Measurements from ENCODE around the gene ZAP70. TPM values are rescaled to one million over a fixed set of nuclear protein-coding genes. Genes with fewer than 3 reads are reported as not detected.
"Not testable (repeated sequence)": the region's sequence is repeated elsewhere in the genome, so short reads cannot be mapped to it uniquely, and the experiment has no call there.

ZAP70 gene
- total RNA-seq, 4 donors from 2014 or later: 3.5 to 13.5 (median 5.3) TPM

- no peak for DNase-seq (ENCODE audit: low spot score in 2 of 2)
- TF ChIP-seq CTCF (IDR thresholded peaks at IDR 0.05) (no peak), EP300 (IDR thresholded peaks at IDR 0.05) (no peak), POLR2A (IDR thresholded peaks at IDR 0.05) (no peak)
- H3K36me3 ChIP-seq: no peaks in the 10 kb centered on the region
- H3K9me3 ChIP-seq: no peaks in the 10 kb centered on the region
- H3K27me3 ChIP-seq: no peaks in the 10 kb centered on the region
- H3K27ac ChIP-seq: no peak overlapping the region
- H3K4me3 ChIP-seq: no peak overlapping the region
- 62 to 69% methylated on average over 11 of the region's 11 CpGs for WGBS, 2 donors
- no peaks in the 10 kb centered on the region for H3K4me1 ChIP-seq
Measured at GRCh38 chr2:97706708-97707345, 6.5 kb upstream of the ZAP70 start.

- no peak for DNase-seq (ENCODE audit: low spot score in 2 of 2)
- Histone ChIP-seq H3K27ac (no peak overlapping the region), H3K9me3 (no peaks in the 10 kb centered on the region), H3K4me1 (no peaks in the 10 kb centered on the region), H3K36me3 (no peaks in the 10 kb centered on the region), H3K4me3 (no peak overlapping the region), H3K27me3 (no peaks in the 10 kb centered on the region)
- TF ChIP-seq POLR2A (IDR thresholded peaks at IDR 0.05): no peak
- TF ChIP-seq EP300 (IDR thresholded peaks at IDR 0.05): no peak
- WGBS, 2 donors: 82 to 83% methylated on average over 9 to 10 of the region's 11 CpGs
Measured at GRCh38 chr2:97707362-97708047, 5.9 kb upstream of the ZAP70 start.

- WGBS, 2 donors: 59 to 81% methylated on average over 4 of the region's 4 CpGs
- DNase-seq (ENCODE audit: low spot score in 2 of 2): no peak
Measured at GRCh38 chr2:97708048-97708380, 5.4 kb upstream of the ZAP70 start.

GRCh38 chr2:97708608-97709007 is 4.8 kb upstream of the ZAP70 start:
- no peak for DNase-seq (ENCODE audit: low spot score in 2 of 2)
- WGBS, 2 donors: 84 to 86% methylated on average over 8 of the region's 8 CpGs
- no peak overlapping the region for H3K27ac ChIP-seq
- no peaks in the 10 kb centered on the region for H3K4me1 ChIP-seq
- H3K36me3 ChIP-seq: no peaks in the 10 kb centered on the region
- H3K4me3 ChIP-seq: no peak overlapping the region
- no peaks in the 10 kb centered on the region for H3K9me3 ChIP-seq
- H3K27me3 ChIP-seq: no peaks in the 10 kb centered on the region
- TF ChIP-seq EP300 (IDR thresholded peaks at IDR 0.05) (no peak), POLR2A (IDR thresholded peaks at IDR 0.05) (no peak), CTCF (IDR thresholded peaks at IDR 0.05) (no peak)

More at GRCh38 chr2:97708048-97708380, 5.4 kb upstream of the ZAP70 start:
- Histone ChIP-seq H3K36me3 (no peaks in the 10 kb centered on the region), H3K27ac (no peak overlapping the region), H3K4me1 (no peaks in the 10 kb centered on the region), H3K9me3 (no peaks in the 10 kb centered on the region), H3K27me3 (no peaks in the 10 kb centered on the region), H3K4me3 (no peak overlapping the region)
- TF ChIP-seq CTCF (IDR thresholded peaks at IDR 0.05) (no peak), EP300 (IDR thresholded peaks at IDR 0.05) (no peak), POLR2A (IDR thresholded peaks at IDR 0.05) (no peak)

- H3K9me3 ChIP-seq: no peaks in the 10 kb centered on the region
- H3K4me3 ChIP-seq: no peak overlapping the region
- DNase-seq (ENCODE audit: low spot score in 2 of 2): no peak
- TF ChIP-seq CTCF (IDR thresholded peaks at IDR 0.05): no peak
- TF ChIP-seq EP300 (IDR thresholded peaks at IDR 0.05): no peak
- no peak for TF ChIP-seq POLR2A (IDR thresholded peaks at IDR 0.05)
- H3K4me1 ChIP-seq: no peaks in the 10 kb centered on the region
- no peak overlapping the region for H3K27ac ChIP-seq
- H3K27me3 ChIP-seq: no peaks in the 10 kb centered on the region
- no peaks in the 10 kb centered on the region for H3K36me3 ChIP-seq
- WGBS, 2 donors: 75 to 80% methylated on average over 6 of the region's 6 CpGs
Measured at GRCh38 chr2:97711394-97711711, 2.0 kb upstream of the ZAP70 start.

GRCh38 chr2:97712175-97712574 is 1.2 kb upstream of the ZAP70 start:
- H3K4me1 ChIP-seq; DNase-seq (ENCODE audit: low spot score in 2 of 2); H3K9me3 ChIP-seq; H3K36me3 ChIP-seq; H3K27me3 ChIP-seq; H3K4me3 ChIP-seq; H3K27ac ChIP-seq: not testable (repeated sequence)
- WGBS, 2 donors: 67 to 76% methylated on average over 9 of the region's 9 CpGs

Data from tibial nerve (tissue), 4 donors.